HG02798 (cell line): ENCODE measurements around the gene THEMIS.
"Not testable (repeated sequence)": the region's sequence is repeated elsewhere in the genome, so short reads cannot be mapped to it uniquely, and the experiment has no call there.

Source experiments
- ATAC-seq: cut with Tn5 transposase; IDR thresholded peaks from one replicate; pipeline ENCODE4 v1.9.1; 2021; ENCODE audit warnings: mild to moderate bottlenecking; ENCODE audit not compliant: unreplicated experiment, poor library complexity

Gene THEMIS, protein sequence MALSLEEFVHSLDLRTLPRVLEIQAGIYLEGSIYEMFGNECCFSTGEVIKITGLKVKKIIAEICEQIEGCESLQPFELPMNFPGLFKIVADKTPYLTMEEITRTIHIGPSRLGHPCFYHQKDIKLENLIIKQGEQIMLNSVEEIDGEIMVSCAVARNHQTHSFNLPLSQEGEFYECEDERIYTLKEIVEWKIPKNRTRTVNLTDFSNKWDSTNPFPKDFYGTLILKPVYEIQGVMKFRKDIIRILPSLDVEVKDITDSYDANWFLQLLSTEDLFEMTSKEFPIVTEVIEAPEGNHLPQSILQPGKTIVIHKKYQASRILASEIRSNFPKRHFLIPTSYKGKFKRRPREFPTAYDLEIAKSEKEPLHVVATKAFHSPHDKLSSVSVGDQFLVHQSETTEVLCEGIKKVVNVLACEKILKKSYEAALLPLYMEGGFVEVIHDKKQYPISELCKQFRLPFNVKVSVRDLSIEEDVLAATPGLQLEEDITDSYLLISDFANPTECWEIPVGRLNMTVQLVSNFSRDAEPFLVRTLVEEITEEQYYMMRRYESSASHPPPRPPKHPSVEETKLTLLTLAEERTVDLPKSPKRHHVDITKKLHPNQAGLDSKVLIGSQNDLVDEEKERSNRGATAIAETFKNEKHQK

DNA sequence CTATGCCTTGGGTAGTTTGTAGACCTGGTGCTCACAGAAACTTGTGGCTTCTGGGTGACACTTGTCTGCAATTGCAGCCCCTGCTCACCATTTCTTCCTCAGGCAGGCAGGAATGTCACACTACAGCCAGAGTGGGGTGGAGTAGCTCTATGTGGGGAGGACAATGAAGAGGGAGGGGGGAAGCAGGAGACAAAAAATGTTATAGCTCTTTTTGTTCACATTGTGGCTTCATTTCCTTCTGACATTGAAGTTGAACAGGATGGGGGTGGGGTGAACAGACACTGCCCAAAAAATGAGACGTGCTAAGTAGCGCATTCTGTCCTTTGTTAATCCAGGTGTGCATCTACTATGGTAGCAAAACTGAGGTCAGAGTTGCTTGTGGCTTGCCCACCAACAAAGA lies at the start of gene THEMIS:
Gene THEMIS (minus strand): TSS at position 124 of the 400 bp plus-strand sequence. CDS start 126 bp downstream, outside the sequence.
- no peak for ATAC-seq

DNA sequence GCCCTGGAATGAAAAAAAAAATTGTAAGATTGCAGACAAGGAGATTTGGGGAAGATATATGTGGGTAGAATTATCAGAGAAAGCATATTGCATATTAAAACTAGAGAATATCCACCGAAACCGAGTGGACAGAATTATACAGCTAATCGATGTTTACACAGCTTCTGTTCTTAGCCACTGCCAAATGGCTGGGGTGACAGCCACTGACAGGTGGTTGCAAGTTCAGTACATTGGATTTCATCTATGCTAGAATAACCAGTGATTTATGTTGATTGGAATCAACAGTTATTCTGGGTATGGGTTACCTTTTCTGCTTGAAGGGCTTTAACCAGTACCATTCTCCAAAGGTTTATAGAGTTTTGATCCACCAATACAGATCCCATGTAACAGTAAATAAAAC lies 48.4 kb upstream of the THEMIS start:
- no peak for ATAC-seq

DNA sequence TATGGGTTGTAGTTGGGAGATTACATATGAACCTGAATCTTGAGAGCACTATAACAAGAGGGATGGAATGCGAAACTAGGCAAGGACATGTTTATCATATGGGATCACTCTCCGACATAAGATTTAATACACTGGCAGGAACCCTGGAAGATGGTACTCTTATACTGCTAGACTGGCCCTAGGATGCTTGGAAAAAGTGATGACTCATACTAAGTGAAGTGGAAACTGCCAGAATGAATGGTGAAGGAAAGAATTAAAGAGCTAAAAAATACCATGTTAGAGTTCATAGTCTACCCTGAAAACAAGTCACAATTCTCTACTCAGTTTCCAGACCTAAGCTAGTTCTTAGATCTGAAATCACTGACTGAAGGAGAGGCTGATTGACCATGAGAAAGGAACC lies 45.5 kb upstream of the THEMIS start:
- ATAC-seq, result no peak

DNA sequence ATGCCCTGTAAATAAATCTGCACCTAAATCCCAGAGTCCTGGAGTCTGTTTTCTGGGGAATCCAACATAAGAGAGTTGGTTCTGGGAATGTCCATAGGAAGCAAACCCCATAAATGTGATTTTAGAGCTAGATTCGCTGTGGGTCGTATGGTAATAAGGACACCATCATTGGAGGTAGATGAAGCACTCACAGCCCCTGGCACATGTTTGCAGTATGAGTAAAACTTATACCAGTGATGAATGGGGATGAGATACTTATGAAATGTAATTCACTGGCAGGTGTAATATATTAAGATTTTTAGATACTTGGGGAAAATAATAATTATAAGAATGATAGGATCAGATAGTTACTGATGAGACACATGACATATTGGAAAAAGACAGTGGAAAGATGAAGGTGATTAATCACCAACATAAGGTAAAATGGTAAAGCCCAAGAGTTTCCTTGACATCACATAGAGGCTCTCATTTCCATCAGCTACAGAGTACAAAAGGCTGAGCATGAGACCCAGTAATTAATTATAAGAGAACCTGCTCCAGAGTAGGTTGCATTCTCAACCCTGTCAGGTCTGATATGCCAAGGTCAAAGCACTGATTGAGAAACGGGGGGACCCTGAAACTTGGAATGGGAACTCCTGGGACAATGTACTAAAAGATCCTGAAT lies 44.7 kb upstream of the THEMIS start:
- ATAC-seq, result no peak

DNA sequence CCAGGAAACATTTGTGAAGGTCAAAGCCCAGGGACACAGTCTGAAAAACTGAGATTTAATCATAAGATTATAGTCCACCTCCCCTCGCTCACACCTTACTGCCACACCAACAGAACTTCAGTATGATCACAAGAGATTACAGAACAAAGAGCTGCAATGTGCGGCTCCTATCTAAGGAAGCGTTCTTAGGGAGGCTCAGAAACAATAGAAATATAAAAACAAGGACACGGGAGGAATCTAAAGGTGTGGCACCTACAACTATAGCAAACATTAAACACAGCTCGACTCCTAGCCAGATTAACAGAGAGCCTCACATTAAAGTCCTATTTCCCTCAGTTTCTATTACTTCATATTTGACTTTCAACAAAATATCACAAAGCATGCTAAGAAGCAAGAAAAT lies 40.4 kb upstream of the THEMIS start:
- ATAC-seq, result no peak

DNA sequence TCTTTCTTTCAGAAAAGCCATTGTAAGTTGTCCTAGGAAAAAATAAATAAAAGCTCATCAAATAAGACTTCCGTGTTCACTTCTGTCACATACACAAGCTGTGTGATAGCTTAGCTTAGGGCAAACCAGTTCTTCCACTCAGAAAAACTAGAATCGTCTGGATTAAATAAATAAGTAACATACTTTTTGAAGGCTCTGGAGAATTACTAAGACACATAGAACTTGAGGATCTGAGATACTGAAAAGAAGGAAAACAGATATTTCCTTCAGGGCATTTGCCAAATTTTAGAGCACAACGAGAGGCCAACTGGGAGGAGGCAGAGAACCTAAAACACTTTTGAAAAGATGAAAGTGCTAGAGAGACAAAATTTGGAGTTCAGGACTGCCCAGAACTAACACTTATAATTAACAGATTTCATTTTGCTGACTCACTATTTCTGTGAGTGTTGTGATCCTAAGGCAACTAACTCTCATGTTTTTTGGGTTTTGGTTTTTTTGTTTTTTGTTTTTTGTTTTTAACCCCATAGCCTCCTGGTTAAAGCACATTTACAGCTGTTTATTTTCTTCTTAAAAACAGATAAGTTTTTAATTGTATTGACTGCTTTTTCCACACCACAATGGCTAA lies 38.7 kb upstream of the THEMIS start:
- no peak for ATAC-seq

DNA sequence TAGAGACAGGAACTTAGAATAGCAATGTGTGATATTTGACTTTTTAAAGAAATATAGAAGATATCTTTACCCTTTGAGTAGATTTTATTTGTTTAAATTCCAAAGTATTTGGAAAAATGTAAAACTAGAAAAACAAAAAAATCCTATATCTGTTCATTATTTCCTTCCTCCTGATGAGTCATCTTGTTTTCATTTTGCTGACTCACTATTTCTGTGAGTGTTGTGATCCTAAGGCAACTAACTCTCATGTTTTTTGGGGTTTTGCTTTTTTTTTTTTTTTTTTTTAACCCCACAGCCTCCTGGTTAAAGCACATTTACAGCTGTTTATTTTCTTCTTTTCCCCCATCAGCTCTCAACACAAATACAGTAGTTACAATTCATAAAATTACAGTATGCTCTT lies 37.8 kb upstream of the THEMIS start:
- no peak for ATAC-seq

DNA sequence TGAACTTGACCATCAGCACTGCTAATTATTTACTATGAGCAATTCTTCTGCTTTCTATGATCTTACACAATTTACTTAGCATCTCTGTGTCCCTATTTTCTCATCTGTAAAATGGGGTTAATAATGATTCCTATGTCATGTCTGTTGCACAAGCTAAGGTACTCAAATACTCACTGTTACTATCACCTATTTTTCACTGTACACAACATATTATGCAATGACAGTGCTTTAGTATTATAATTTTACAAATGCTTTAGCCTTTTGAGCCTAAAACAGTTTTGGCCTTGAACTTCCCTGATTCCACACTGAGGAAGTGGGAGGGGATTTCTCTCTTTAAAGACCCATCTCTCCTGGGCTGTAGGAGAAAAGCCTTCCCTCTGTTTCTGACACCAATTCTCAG lies 36.9 kb upstream of the THEMIS start:
- ATAC-seq, result no peak

DNA sequence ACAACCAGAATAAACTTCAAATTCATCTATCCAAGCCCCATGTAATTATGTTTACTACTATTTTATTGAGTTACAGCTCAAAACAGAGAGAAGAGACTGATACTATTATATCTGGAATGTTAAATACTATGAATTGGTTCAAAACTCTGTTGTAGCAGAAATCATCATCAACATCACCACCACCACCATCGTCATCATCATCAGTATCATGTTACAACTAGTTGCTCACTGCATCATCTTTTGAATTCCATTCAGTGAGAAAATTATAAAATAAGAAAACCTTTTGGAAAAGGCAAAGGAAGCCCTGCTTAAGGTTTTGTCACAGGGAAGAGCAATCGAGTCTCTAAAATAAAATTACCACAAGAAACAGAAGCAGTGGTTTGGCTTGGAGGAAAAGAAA lies 36.2 kb upstream of the THEMIS start:
- ATAC-seq, result no peak

DNA sequence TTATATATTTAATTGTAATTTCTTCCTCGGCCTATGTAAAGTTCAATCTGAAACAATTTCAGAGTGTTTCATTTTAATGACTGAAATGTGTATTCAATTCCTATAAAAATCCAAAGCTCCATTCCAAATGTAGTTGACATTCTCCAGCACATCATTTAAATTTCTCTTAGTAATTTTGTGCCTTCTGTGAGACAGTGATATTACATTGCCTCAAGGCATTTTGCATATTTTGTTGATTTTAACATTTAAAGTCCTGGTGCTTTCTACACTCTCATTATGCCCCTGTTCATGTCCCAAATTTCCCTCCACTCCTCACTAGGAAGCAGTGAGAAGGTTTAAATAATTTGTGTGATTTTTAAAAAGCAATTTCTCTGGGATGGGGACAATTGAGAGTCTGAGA lies 34.1 kb upstream of the THEMIS start:
- ATAC-seq, result no peak

DNA sequence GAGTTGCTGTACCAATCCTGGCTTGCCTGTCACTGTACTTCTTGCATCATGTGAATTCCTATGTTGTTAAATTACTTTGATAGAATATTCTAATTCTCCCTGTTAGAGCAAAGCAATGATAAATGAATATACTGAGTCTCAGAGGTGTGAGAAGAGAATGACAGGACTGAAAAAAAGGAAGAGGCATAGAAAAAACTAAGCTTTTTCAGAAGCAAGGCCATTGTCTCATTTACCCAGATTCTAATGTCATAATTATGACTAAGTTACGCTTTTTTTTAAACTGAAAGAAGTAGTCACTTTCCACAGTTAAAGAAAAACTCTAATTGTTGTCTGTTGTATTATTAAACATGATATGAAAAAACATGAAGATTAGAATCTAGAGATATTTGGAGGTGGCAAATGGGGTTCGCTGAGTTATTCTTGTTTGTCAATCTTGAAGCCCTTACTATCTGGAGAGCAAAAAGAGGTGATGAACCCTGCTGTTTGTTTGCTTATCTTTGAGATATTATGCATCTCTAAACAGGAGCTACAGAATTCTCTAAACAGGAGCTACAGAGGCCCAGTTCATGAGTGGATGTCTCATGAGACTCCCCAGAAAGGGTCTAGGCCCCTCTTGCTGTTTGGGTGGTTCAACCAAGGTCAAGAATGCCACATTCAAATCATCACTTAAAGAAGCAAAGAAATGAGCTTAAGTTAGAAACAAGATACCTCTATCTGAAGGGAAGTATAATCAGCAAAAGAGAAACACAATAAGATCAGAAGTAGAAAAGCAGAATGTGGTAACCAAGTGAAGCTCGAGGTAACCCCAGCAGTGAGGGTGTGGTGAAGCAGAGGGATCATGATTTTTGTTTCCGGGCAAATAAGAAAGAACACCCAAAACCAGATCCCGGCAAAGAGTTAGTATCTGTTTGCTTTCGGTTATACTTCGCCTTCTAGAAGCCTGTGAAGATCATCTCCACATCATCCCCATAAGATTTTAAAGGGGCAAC lies 33.3 kb upstream of the THEMIS start:
- no peak for ATAC-seq

DNA sequence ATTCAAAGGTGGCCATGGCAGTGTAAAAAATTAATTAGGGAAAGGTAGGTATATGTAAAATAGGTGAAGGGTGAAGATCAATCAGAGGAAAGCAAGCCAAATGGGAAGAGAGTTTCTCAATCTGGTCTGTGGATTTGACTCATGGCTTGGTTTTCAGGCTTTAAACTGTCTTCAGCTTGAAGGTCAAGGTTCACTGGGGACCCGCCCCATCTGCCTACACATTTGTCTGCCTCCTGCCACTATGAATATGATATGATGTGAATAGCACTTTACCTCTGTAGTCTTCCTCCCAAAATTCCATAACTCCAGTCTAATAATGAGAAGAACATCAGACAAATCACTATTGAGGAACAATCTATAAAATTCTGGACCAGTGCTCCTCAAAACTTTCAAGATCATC lies 32.3 kb upstream of the THEMIS start:
- no peak for ATAC-seq

DNA sequence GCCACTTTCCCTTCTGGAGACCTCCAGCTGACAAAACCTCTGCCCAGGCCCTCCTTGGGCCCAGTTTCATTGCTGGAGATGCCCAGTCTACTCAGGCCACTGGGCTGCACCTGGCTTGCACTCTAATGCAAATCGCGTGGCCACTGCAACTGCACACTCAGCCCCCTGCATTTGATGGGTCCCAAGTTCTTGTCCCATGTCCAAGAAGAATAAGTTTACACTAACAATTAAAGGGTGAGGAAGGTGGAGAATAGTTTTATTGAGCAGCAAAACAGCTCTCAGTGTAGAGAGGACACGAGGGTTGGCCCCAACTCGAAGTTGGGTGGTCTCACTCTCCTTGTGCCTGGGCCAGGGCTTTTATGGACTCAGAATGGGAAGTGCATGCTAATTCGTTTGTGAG lies 31.9 kb upstream of the THEMIS start:
- no peak for ATAC-seq

DNA sequence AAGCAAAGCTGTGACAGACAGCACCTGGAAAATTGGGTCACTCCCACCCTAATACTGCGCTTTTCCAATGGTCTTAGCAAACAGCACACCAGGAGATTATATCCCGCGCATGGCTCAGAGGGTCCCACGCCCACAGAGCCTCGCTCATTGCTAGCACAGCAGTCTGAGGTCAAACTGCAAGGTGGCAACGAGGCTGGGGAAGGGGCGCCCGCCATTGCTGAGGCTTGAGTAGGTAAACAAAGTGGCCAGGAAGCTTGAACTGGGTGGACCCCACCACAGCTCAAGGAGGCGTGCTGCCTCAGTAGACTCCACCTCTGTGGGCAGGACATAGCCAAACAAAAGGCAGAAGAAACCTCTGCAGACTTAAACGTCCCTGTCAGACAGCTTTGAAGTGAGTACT lies 25.6 kb upstream of the THEMIS start:
- ATAC-seq, result not testable (repeated sequence)

DNA sequence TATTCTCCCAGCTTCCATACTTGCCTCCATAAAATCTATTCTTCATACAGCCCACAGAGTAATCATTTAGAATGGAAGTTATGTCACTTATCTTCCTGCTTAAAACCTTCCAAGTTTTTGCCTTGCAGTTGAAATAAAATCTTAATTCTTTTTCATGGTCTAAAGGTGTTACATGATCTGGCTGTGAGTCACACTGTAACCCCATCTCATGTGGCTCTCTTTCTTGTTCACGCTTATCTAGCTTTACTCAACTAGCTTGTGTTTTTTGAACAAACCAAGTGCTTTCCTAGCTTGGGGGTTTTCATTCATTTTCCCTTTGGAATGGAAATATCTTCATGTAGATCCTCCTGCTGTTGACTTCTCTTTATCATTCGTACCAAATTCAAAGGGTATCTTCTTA lies 23.6 kb upstream of the THEMIS start:
- ATAC-seq, result no peak

DNA sequence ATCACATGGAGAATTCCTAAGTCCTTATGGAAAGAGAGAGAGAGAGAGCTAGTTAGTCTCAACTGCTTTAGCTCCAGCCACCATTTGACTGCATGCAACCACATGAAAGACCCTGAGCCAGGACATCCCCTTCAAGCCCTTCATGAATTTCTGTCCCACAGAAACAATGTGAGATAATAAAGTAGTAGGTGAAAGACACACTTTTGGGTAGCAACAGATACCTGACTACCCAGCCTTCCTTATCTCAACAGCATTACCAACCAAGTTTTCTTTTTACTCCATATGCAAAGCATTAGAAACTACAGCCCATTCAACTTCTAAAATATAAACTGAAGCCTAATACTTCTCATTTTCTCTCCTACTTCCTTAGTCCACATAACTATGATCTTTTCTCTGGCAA lies 23.2 kb upstream of the THEMIS start:
- ATAC-seq, result no peak

DNA sequence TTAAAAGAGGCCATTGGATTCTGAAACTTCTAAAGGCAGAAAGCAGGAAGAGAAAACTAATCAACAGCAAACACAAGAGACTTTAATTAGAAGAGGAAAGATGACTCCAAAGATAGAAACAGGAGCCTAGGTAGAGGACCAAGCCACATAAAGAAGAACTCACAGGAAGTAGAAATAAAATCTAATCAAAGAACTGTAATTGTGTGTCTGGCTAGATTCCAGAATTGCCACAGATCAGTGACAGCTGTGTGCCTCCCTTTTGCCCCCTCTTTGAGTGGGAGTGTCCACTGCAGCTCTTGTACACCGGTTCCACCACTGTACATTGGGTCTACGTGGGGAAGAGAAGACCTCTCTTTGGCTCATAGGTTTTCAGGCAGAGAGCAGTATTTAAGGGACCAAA lies 22.3 kb upstream of the THEMIS start:
- no peak for ATAC-seq

DNA sequence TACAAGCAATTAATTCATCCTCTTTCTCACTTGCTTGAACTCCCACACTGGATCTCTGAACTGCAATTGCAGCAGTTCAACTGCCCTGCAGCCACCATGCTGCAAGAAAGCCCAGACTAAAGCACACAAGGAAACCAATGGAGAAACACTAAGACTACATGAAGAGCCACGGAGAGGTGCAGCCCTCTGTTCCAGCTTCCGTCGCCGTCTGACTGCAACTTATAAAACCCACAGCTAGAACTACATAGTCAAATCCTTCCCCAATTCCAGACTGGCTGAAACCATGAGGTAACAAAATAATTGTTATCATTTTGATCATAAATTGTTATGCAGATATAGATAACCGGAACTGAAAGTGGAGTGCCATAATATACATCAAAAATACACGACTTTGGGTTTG lies 21.1 kb upstream of the THEMIS start:
- ATAC-seq, result no peak

DNA sequence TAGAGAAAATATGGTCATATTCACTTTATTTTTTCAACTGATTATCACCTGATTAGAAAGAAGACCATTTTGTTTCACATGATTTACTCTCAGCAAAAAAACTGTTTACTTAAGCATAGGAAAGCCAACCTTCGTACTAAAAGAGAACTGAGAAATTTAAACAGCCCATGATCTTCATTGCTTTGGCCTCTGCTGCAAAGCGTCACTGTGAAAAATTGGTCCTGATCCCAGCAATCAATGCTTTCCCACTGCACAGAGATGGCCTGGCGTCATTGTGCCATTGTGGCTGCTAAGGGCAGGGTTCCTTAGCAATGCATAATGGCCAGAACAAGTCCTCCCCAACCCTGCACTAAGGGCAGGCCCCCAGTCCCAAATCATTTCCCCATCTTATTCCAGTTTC lies 19.9 kb upstream of the THEMIS start:
- no peak for ATAC-seq
